NCI-H2081 treated with DMSO at 0.1 percent for 48 hours (cell line): Measurements from ENCODE around the gene MAN1C1.

ENCODE experiments used
- DNase-seq: peaks from one replicate; lab custom pipeline; 2025; lab: John Stamatoyannopoulos, UW

The MAN1C1 gene

GRCh38 chr1:25803368-25803767 lies 186.8 kb downstream of the MAN1C1 start:
- DNase-seq: no peak

- no peak for DNase-seq
These were observed 187.8 kb downstream of the MAN1C1 start for GRCh38 chr1:25804244-25804963.

DNA sequence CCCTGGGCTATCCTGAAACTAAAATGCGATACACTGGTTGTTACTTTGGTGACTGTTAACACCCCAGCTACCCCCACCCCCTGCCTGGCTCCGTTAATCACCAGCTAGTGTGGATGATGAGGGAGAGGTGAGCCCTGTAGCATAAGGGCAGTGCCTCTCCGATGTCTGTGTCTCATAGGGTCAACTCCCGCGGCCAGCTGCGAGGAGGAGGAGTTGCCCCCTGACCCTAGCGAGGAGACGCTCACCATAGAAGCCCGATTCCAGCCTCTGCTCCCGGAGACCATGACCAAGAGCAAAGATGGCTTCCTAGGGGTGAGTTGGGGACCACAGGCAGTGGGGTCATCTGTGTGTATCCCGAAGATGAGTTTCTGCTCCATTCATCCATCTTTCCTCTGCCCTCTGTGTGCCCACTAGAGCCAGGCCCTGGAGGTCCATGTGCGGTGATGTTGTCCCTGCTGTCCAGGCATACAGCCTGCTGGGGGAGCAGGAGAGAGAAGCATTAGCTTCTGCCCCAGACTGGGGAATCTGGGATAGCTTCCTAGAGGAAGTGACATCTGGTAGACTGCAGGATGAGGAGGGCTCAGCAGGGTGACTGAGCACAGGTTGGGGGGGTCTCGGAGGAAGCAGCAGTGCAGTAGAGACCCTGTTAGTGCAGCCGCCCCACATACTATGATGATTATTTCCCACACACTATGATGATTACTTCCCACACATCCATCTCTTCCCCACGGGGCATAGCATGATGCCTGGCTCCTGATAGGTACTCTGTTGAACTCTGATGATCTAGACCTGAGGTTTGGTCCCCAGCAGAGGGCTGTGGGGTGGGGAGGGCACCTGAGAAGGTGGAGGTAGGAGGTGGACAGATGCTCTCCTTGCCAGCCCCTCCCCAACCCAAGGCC lies 188.6 kb downstream of the MAN1C1 start:
- no peak for DNase-seq

DNA sequence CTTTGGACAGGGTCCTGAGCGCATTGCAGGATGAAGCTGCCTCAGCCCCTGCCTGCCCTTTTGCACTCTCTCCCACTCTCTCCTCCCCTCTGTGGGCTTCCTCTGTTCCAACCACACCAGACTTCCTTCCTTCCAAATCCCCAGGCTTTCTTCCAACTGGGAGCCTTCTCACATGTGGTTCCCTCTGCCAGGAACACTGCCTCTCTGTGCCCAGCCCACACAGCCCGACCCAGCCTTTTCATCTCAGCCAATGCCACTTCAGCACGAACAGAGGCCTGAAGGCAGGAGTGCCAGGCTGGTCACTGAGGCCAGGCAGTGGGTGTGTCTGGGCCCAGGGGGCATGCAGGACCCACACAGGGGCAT lies 189.3 kb downstream of the MAN1C1 start:
- no peak for DNase-seq

GRCh38 chr1:25806418-25806817 lies 189.8 kb downstream of the MAN1C1 start:
- DNase-seq: no peak

DNA sequence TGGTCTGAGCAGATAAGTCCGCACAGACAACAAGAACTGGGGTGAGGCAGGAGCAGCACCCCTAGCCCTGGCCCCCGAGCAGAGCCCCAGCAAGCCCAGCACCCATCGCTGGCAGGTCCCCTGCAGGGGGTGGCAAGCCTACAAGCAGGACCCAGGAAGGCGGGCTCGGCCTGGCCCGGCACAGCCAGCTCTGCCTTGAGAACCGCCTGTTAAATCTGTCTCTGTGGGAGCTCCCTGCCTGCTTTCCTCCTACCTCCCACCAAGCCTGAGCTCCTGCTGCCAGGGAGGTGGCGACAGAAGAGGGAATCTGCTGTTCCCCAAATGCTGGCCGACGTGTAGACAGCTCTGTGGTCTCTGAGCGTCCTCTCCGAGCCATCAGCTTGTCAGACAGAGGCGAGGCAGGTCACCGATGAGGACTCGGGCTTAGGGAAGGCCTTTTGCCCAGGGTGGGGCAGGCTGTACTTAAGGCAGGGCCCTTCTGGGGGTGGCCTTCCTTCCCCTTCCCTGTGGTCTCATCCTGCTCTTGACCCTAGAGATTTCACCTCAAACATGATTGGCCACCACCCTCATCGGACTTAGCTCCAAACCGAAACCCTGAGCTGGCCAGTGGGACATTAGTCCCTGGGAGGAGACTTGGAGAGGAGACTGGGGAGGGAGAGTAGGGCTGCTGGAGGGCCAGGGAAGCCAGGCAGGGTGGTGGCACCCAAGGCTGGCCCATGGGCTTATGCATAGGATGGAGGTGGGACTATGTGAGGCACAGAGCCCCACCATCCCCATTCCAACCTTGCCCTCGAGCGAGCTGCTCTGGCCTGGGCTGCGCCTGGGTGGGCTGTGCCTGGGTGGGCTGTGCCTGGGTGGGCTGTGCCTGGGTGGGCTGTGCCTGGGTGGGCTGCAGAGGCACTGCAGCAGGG lies 191.1 kb downstream of the MAN1C1 start:
- no peak for DNase-seq

DNA sequence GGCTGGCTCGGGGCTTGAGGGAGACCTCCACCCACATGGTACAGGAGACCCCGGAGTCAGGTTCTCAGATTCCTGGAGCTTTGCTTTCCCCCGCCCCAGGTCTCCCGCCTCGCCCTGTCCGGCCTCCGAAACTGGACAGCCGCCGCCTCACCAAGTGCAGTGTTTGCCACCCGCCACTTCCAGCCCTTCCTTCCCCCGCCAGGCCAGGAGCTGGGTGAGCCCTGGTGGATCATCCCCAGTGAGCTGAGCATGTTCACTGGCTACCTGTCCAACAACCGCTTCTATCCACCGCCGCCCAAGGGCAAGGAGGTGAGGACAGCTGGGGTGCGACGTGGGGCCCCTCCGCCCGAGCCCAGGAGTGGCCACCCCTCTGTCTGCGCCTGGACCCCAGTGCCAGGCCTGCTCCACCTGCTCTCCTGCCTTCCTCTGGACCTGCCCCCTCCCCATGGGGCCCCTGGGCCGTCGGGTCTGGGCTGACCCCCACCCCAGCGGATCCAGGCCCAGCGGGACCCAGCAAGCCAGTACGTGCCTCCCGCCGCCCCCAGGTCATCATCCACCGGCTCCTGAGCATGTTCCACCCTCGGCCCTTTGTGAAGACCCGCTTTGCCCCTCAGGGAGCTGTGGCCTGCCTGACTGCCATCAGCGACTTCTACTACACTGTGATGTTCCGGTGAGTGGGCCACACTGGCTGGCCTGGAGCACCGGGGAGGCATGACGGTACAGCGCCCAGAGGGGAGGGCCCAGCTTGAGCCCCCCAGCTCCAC lies 192.1 kb downstream of the MAN1C1 start:
- no peak for DNase-seq

- DNase-seq: no peak
These were observed 192.8 kb downstream of the MAN1C1 start for GRCh38 chr1:25809283-25809926.

DNA sequence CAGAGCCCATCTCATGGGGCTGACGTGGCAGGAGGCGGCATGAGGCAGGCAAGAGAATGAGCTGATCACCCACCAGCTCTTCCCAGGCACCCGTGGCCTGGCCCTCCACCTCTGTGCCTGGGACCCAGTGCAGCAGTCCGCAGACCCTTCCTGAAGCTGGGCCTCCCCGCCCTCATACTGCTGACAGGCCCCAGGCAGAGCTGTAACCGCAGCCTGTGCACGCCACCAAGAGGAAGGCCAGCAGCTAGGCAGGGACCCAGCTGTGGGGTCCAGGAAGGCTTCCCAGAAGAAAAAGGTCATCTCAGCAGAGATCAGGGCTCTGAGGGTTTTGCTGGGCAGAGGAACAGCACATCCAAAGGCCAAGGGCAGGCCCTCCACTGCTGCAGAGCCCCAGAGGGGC lies 193.3 kb downstream of the MAN1C1 start:
- DNase-seq: no peak

GRCh38 chr1:25810341-25811299 lies 194.0 kb downstream of the MAN1C1 start:
- no peak for DNase-seq

DNA sequence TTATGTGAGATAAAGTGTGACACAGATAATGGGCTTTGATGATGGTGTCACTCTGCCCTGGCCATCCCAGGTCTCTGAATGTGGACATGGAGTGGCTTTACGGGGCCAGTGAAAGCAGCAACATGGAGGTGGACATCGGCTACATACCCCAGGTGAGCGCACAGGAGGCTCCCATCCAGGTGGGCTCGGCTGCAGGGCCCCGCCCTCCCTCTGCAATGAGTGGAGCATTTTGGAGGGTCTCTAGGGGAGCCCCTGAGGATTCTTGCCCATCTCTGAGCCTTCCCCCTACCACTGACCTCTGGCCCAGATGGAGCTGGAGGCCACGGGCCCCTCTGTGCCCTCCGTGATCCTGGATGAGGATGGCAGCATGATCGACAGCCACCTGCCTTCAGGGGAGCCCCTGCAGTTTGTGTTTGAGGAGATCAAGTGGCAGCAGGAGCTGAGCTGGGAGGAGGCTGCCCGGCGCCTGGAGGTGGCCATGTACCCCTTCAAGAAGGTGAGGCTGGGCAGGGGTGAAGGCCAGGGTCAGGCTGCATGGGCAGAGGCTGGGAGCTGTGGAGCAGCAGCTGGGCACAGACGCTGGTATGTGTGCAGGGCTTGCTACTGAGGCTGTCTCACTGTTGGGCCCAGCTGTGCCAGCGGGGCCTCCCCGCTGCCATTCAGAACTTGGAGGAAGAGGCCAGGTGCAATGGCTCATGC lies 194.9 kb downstream of the MAN1C1 start:
- DNase-seq: no peak

- no peak for DNase-seq
These were observed 196.6 kb downstream of the MAN1C1 start for GRCh38 chr1:25813071-25813733.

GRCh38 chr1:25813734-25814471 lies 197.3 kb downstream of the MAN1C1 start:
- DNase-seq: no peak

- no peak for DNase-seq
These were observed 198.0 kb downstream of the MAN1C1 start for GRCh38 chr1:25814549-25815087.

DNA sequence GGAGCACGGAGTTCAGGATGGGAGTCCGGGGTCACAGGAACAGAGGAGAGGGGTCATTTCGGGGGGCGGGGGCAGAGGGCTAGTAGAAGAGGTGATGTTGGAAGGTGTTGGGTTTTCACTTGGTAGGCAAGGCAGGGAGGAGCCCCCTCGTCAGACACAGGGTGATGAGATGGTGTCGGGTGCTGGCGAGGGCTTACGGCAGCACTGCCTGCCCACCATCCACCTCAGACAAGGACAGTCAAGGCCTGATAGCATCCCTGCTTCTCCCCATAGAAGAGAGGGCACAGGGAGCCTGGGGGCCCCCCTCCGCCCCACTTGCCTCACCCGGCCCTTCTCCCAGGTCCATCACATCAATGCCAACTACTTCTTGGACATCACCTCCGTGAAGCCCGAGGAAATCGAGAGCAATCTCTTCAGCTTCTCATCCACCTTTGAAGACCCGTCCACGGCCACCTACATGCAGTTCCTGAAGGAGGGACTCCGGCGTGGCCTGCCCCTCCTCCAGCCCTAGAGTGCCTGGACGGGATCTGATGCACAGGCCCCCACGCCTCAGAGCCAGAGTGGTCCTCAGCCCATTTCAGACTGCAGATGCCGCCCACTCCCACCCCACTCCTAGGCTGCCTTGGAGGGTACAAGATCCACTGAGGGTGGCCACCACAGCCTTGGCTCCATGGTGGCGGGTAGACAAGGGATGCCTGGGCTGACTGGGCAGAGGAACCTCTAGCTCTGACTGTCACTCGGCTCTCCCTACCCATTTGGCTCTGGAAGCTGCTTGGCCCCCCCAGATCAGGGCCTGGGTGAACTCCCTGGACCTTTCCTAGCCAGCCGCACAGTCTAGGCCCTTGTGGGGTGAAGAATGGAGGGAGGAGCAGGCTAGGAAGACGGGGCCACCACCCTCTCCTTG lies 198.9 kb downstream of the MAN1C1 start:
- no peak for DNase-seq

- no peak for DNase-seq
These were observed 199.6 kb downstream of the MAN1C1 start for GRCh38 chr1:25816112-25816718.
